Neutrophil (primary cell): ENCODE data around the gene CCR9.
A peak's percentile ranks its signal among the peaks of the same experiment; 100 is the strongest.

ENCODE experiments used
- H3K27ac ChIP-seq: fragments of 200-600 bp; sonication (generic); 2 replicates; pipeline ENCODE4 v1.5.1; 2016; ENCODE audit warnings: mild to moderate bottlenecking, moderate library complexity
- H3K27me3 ChIP-seq: fragments of 200-600 bp; sonication (generic); 2 replicates; pipeline ENCODE4 v1.6.0; 2016; ENCODE audit warnings: mild to moderate bottlenecking
- H3K36me3 ChIP-seq: fragments of 200-600 bp; sonication (generic); 2 replicates; pipeline ENCODE4 v1.5.1; 2017
- H3K4me1 ChIP-seq, 2 experiments: fragments of 200-600 bp in 1 of 2; sonication (generic) in 1 of 2; 1 replicate in 1 of 2; 2 replicates in 1 of 2; pipeline versions ENCODE4 v1.5.1 to v1.6.1; 2013 to 2016; ENCODE audit warnings: low read depth in 1 of 2, low read length in 1 of 2, mild to moderate bottlenecking in 1 of 2, moderate library complexity in 1 of 2; ENCODE audit not compliant: control insufficient read depth in 1 of 2, insufficient read depth in 1 of 2
- H3K4me3 ChIP-seq, 2 experiments: fragments of 200-600 bp in 1 of 2; sonication (generic) in 1 of 2; 1 replicate in 1 of 2; 2 replicates in 1 of 2; pipeline ENCODE4 v1.5.1; 2013 to 2016; ENCODE audit warnings: low read depth in 1 of 2, low read length in 1 of 2, mild to moderate bottlenecking in 1 of 2, moderate library complexity in 1 of 2
- H3K9me3 ChIP-seq: fragments of 200-600 bp; sonication (generic); 2 replicates; pipeline ENCODE4 v1.5.1; 2016
- TF ChIP-seq, protein P1 (sequence below): fragments of 200-600 bp; sonication (generic); IDR thresholded peaks from 2 replicates; pipeline ENCODE4 v1.5.1; 2016; ENCODE audit warnings: antibody characterized with exemption

Gene CCR9

GRCh38 chr3:45911511-45912226, 25.3 kb downstream of the CCR9 start:
- Histone ChIP-seq H3K9me3 (no peaks in the 10 kb centered on the region), H3K4me3 (no peak overlapping the region), H3K4me1 (peaks cover 0 to 14% of the 10 kb centered on the region in 2 experiments), H3K27ac (peak overlapping the region; percentile 36), H3K36me3 (no peaks in the 10 kb centered on the region), H3K27me3 (no peaks in the 10 kb centered on the region)
- TF ChIP-seq, protein P1, sequence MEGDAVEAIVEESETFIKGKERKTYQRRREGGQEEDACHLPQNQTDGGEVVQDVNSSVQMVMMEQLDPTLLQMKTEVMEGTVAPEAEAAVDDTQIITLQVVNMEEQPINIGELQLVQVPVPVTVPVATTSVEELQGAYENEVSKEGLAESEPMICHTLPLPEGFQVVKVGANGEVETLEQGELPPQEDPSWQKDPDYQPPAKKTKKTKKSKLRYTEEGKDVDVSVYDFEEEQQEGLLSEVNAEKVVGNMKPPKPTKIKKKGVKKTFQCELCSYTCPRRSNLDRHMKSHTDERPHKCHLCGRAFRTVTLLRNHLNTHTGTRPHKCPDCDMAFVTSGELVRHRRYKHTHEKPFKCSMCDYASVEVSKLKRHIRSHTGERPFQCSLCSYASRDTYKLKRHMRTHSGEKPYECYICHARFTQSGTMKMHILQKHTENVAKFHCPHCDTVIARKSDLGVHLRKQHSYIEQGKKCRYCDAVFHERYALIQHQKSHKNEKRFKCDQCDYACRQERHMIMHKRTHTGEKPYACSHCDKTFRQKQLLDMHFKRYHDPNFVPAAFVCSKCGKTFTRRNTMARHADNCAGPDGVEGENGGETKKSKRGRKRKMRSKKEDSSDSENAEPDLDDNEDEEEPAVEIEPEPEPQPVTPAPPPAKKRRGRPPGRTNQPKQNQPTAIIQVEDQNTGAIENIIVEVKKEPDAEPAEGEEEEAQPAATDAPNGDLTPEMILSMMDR: no peak

DNA sequence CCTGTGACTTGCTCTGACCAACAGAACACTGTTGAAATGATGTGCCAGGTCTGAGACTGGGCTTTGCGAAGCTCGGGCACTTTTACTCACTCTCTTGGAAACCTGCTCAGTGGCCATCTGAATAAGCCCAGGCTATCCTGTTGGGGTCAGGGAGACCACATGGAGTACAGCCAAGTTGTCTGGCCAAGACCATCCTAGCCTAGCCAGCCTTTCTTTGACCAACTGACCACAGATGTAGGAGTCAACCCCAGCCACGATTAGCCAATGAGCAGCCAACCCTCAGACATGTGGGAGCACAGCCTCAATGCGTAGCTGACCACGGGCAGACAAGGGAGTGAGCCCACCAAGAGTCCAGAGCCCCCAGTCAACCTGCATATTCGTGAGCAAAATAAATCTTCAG, 26.1 kb downstream of the CCR9 start:
- Histone ChIP-seq H3K9me3 (no peaks in the 10 kb centered on the region), H3K27me3 (no peaks in the 10 kb centered on the region), H3K36me3 (no peaks in the 10 kb centered on the region), H3K4me3 (no peak overlapping the region), H3K4me1 (peaks cover 0 to 14% of the 10 kb centered on the region in 2 experiments), H3K27ac (no peak overlapping the region)
- TF ChIP-seq, protein P1: no peak

- TF ChIP-seq, protein P1: no peak
- Histone ChIP-seq H3K36me3 (no peaks in the 10 kb centered on the region), H3K27me3 (no peaks in the 10 kb centered on the region), H3K27ac (no peak overlapping the region), H3K4me1 (peaks cover 0 to 14% of the 10 kb centered on the region in 2 experiments), H3K4me3 (no peak overlapping the region), H3K9me3 (no peaks in the 10 kb centered on the region)
Measured at GRCh38 chr3:45914362-45915058, 28.2 kb downstream of the CCR9 start.

DNA sequence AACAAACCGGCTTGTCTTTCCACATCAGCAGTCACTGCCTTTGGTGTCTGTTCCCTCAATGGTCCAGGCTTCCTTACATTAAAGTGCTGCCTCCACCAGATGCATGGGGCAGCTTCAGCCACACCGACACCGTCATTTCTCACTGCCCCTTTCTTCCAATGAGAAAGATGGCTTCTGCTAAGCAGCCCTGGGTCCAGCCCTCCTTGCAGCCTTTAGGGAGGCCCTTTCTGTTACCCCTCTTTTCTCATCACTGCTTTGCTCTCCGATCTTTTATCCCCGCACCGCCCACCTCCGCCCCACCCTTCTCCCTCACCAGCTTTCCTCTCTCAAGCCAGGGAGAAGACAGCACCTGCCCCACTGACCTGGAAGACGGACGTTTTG, 28.7 kb downstream of the CCR9 start:
- Histone ChIP-seq H3K27ac (no peak overlapping the region), H3K4me3 (no peak overlapping the region)
- TF ChIP-seq, protein P1: no peak

DNA sequence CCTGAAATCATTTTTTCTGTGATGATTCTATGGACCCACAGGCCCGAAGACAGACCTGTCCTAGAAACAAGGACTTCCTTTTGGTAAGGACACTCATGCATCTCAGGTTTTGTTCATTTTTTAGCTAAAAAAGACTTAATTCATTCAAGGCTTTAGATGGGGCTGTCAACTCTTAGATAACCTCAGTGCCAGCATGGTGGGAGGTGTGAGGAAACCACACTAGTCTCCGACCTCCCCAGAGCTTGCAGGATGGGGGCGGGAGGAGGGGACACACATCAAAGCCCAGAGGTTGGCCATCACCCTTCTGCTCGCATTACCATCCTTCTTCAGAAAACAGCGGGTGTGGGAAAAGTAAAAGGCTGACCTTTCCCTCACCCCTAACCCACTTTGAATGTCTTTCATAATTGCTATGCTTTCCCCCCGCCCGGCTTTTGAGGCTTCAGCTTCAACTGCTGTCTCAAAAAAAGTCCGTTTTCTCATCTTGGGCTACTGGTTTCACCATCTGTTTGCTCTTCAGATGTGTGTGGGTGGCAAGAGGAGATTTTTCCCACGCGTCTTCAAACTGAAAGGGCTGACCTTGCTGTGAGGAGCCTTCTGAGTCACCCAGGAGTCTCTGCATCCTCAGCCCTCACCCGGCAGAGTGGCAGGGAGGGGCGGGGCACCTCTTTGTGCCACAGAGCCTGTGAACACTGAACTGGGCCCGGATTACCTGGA, 29.3 kb downstream of the CCR9 start:
- TF ChIP-seq, protein P1: no peak
- Histone ChIP-seq H3K9me3 (no peaks in the 10 kb centered on the region), H3K36me3 (peaks cover 7% of the 10 kb centered on the region), H3K27ac (no peak overlapping the region), H3K27me3 (no peaks in the 10 kb centered on the region), H3K4me3 (no peak overlapping the region), H3K4me1 (peaks cover 0 to 12% of the 10 kb centered on the region in 2 experiments)

More for the DNA sequence above, 28.7 kb downstream of the CCR9 start:
- no peaks in the 10 kb centered on the region for H3K9me3 ChIP-seq
- H3K27me3 ChIP-seq: no peaks in the 10 kb centered on the region
- H3K36me3 ChIP-seq: peaks cover 2% of the 10 kb centered on the region
- peaks cover 0 to 14% of the 10 kb centered on the region in 2 experiments for H3K4me1 ChIP-seq
